HUDEP-2 (cell line): ENCODE measurements around the gene BNC2.
"Not testable (repeated sequence)": the region's sequence is repeated elsewhere in the genome, so short reads cannot be mapped to it uniquely, and the experiment has no call there.

Experiments
- DNase-seq, 76 experiments: peaks; one replicate each; lab custom pipeline; 2025; ENCODE audit not compliant: unreplicated experiment in 76 of 76; lab: John Stamatoyannopoulos, UW

BNC2 gene

GRCh38 chr9:16469184-16469583 is 401.3 kb downstream of the BNC2 start:
- DNase-seq: no peak

- no peak for DNase-seq
These were observed 408.6 kb downstream of the BNC2 start for GRCh38 chr9:16461851-16462250.

GRCh38 chr9:16461137-16461840 is 409.2 kb downstream of the BNC2 start:
- DNase-seq: no peak

GRCh38 chr9:16460696-16461095 is 409.8 kb downstream of the BNC2 start:
- no peak for DNase-seq

GRCh38 chr9:16459421-16460148 is 410.9 kb downstream of the BNC2 start:
- no peak for DNase-seq

- DNase-seq: no peak
These were observed 411.6 kb downstream of the BNC2 start for GRCh38 chr9:16458696-16459420.

- DNase-seq: no peak
These were observed 414.6 kb downstream of the BNC2 start for GRCh38 chr9:16455842-16456241.

- no peak for DNase-seq
These were observed 417.1 kb downstream of the BNC2 start for GRCh38 chr9:16453390-16453789.

GRCh38 chr9:16450578-16450977 is 419.9 kb downstream of the BNC2 start:
- DNase-seq: no peak

- DNase-seq: no peak
These were observed 420.4 kb downstream of the BNC2 start for GRCh38 chr9:16450043-16450442.

GRCh38 chr9:16449076-16449730 is 421.3 kb downstream of the BNC2 start:
- no peak for DNase-seq

GRCh38 chr9:16447946-16448345 is 422.5 kb downstream of the BNC2 start:
- no peak for DNase-seq

- no peak for DNase-seq
These were observed 423.8 kb downstream of the BNC2 start for GRCh38 chr9:16446636-16447035.

- no peak for DNase-seq
These were observed 425.1 kb downstream of the BNC2 start for GRCh38 chr9:16445141-16445920.

- DNase-seq: no peak
These were observed 427.8 kb downstream of the BNC2 start for GRCh38 chr9:16442622-16443021.

- DNase-seq: no peak
These were observed 428.7 kb downstream of the BNC2 start for GRCh38 chr9:16441791-16442190.

- not testable (repeated sequence) for DNase-seq
These were observed 431.6 kb downstream of the BNC2 start for GRCh38 chr9:16438831-16439230.

- DNase-seq: no peak
These were observed 433.9 kb downstream of the BNC2 start for GRCh38 chr9:16436545-16436944.

GRCh38 chr9:16434526-16434925 is 435.9 kb downstream of the BNC2 start:
- DNase-seq: no peak

GRCh38 chr9:16433494-16433893 is 437.0 kb downstream of the BNC2 start:
- no peak for DNase-seq
